ENCODE results near the gene CHIA. TPM values are rescaled to one million over a fixed set of nuclear protein-coding genes. Genes with fewer than 3 reads are reported as not detected.

Gene CHIA
- total RNA-seq (2021; fragmentation: NEBNext Ultra II Directional; extraction: Animal tissue kit (Norgen Biotek cat#: 25700)) (not detected in 2 replicates), polyA plus RNA-seq (2011; rRNA removed) (not detected in 2 replicates), polyA minus RNA-seq (2011; rRNA and poly(A)+ RNA removed) (not detected in 2 replicates)
- not detected for polyA plus RNA-seq (2011; cell fraction: cytosol; rRNA removed)
- polyA plus RNA-seq (2011; cell fraction: nucleus; rRNA removed): not detected
- not detected in 4 replicates for polyA plus RNA-seq (2012, experiment 1 of 2)
- polyA plus RNA-seq (2012, experiment 2 of 2): not detected
- polyA plus RNA-seq (2013, experiment 1 of 2): not detected
- polyA plus RNA-seq (2013, experiment 2 of 2): not detected
- polyA minus RNA-seq (2011; cell fraction: cytosol; rRNA and poly(A)+ RNA removed): not detected
- polyA minus RNA-seq (2011; cell fraction: nucleus; rRNA and poly(A)+ RNA removed): not detected
- long read RNA-seq, experiment 1: 0 reads
- long read RNA-seq, experiment 2: 0 reads

DNA sequence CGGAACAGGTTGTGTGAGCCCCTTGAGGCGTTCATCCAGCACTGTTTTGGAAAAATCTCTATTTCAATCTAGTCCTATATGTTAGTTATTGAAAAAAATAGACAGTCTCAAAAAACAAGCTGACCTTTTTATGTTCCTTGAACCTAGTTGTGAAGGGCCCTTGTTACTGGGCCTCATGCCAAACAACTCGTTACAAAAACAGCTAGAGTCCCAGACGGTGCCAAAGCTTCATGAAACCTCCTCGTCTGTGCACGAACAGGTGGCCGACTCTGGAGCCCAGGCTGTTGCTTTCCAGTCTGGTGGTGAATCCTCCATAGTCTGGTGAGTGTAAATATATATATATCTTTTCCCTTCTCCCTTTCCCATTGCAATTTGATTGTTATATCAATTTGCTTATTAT, at the start of gene CHIA:
Gene CHIA, plus strand, starts transcription at position 222 of the 400 bp plus-strand sequence. CDS start 19,617 bp downstream, outside the sequence.
- H2BK5ac ChIP-seq (ENCODE audit: low read depth, low read length): no peak within 1 kb of the TSS
- no peak within 1 kb of the TSS for H3K4me3 ChIP-seq (ENCODE audit: extremely low read depth in 1 of 4, insufficient read depth in 2 of 4, low read depth in 3 of 4, low read length in 4 of 4)
- H3K4me1 ChIP-seq (replicated peaks in 1 of 4; ENCODE audit: control insufficient read depth in 3 of 4, insufficient read depth in 4 of 4, low read length in 3 of 4): no peaks in the 10 kb centered on the region
- H2BK12ac ChIP-seq (ENCODE audit: low read depth, low read length): no peak within 1 kb of the TSS
- H3K9ac ChIP-seq (replicated peaks in 1 of 4; ENCODE audit: extremely low read depth in 1 of 4, low read depth in 3 of 4, low read length in 3 of 4): no peak within 1 kb of the TSS
- CTCF ChIA-PET (ENCODE audit: partially characterized antibody): interaction anchor here (1.0 kb wide), 1 partner anchor 43 kb away, joined by 3 read pairs; no protein-coding TSS in a partner anchor
- no peak within 1 kb of the TSS for H2BK20ac ChIP-seq (ENCODE audit: low read length)
- H3K27me3 ChIP-seq (replicated peaks in 1 of 4; ENCODE audit: control insufficient read depth in 3 of 4, extremely low read depth in 1 of 4, insufficient read depth in 3 of 4, low read length in 3 of 4): no peaks in the 10 kb centered on the region
- no peak within 1 kb of the TSS for H3K14ac ChIP-seq (ENCODE audit: insufficient read length)
- H3K9me3 ChIP-seq (ENCODE audit: insufficient read depth in 2 of 2, low read depth in 1 of 2, low read length in 1 of 2): peaks cover 0 to 3% of the 10 kb centered on the region in 2 experiments; a peak in 1 of 4 replicates
- no peak within 1 kb of the TSS for H3K4ac ChIP-seq (replicated peaks; ENCODE audit: insufficient read length, low read depth, low read length)
- no peak within 1 kb of the TSS for H4K91ac ChIP-seq (replicated peaks; ENCODE audit: insufficient read length, low read length)
- H4K20me1 ChIP-seq (replicated peaks in 1 of 2; ENCODE audit: control insufficient read depth in 1 of 2, insufficient read depth in 2 of 2, low read length in 2 of 2): no peaks in the 10 kb centered on the region
- H4K8ac ChIP-seq (ENCODE audit: extremely low read depth, insufficient read depth, low read length): no peak within 1 kb of the TSS
- H2BK120ac ChIP-seq (replicated peaks; ENCODE audit: low read depth, low read length): no peak within 1 kb of the TSS
- H3K79me1 ChIP-seq (ENCODE audit: low read depth, low read length): no peaks in the 10 kb centered on the region
- no peaks in the 10 kb centered on the region for H3K79me2 ChIP-seq (ENCODE audit: control insufficient read depth in 1 of 2, insufficient read depth in 2 of 2, low read length in 2 of 2)
- no peak for FAIRE-seq
- TF ChIP-seq TBP (IDR thresholded peaks at IDR 0.05; ENCODE audit: low read depth, low read length) (no peak), SP1 (IDR thresholded peaks at IDR 0.05; ENCODE audit: low read depth, low read length) (no peak), ZNF274 (IDR thresholded peaks at IDR 0.05; ENCODE audit: borderline replicate concordance, extremely low read depth, low read length) (no peak), CEBPB (IDR thresholded peaks at IDR 0.05; ENCODE audit: low read depth, low read length) (no peak), SUZ12 (IDR thresholded peaks at IDR 0.05; ENCODE audit: low read length) (no peak), RNF2 (IDR thresholded peaks at IDR 0.05; ENCODE audit: borderline replicate concordance, low read depth, low read length, missing control alignments, poor library complexity, severe bottlenecking) (no peak), CHD2 (IDR thresholded peaks at IDR 0.05; ENCODE audit: low read length) (no peak), SRF (IDR thresholded peaks at IDR 0.05; ENCODE audit: low read depth, low read length) (no peak), PHF8 (conservative IDR thresholded peaks at IDR 0.05; ENCODE audit: low read depth, low read length) (no peak), SAP30 (IDR thresholded peaks at IDR 0.05; ENCODE audit: insufficient read depth, insufficient replicate concordance, low read length) (no peak), RBBP5 (IDR thresholded peaks at IDR 0.05; ENCODE audit: borderline replicate concordance, low read depth, low read length) (no peak)
- no peak within 1 kb of the TSS for H3K4me2 ChIP-seq (ENCODE audit: insufficient read depth in 1 of 2, low read depth in 2 of 2, low read length in 2 of 2)
- no peak within 1 kb of the TSS for H3K27ac ChIP-seq (ENCODE audit: low read depth, low read length)
- H3K23me2 ChIP-seq (ENCODE audit: low read depth, low read length): no peaks in the 10 kb centered on the region
- 80% methylated on average over 7 of the region's 7 CpGs; no CpG with 5 or more reads in 1 of the 2 experiments for WGBS, 2 experiments (ENCODE audit: extremely low coverage in 1 of 2, insufficient coverage in 1 of 2, insufficient read length in 1 of 2, insufficient replicate concordance in 2 of 2, low coverage in 1 of 2, low lambda C conversion rate in 2 of 2, missing lambda C conversion rate in 1 of 2)
- H4K5ac ChIP-seq (ENCODE audit: insufficient read length, low read depth, low read length): no peak within 1 kb of the TSS
- H2AFZ ChIP-seq (ENCODE audit: low read length): no peak within 1 kb of the TSS
- H3K56ac ChIP-seq (replicated peaks; ENCODE audit: insufficient read length, low read depth, low read length): no peak within 1 kb of the TSS
- no peak within 1 kb of the TSS for H3K23ac ChIP-seq (ENCODE audit: insufficient read length)
- DNase-seq (ENCODE audit: low read depth in 1 of 2, low spot score in 2 of 2): no peak
- POLR2A ChIA-PET (ENCODE audit: partially characterized antibody): interaction anchor here (0.6 kb wide), 1 partner anchor 39 kb away, joined by 3 read pairs; no protein-coding TSS in a partner anchor
- no peaks in the 10 kb centered on the region for H3K36me3 ChIP-seq (ENCODE audit: control insufficient read depth in 2 of 4, insufficient read depth in 4 of 4, low read length in 3 of 4)
- no peak within 1 kb of the TSS for H2AK5ac ChIP-seq (ENCODE audit: low read depth, low read length)
- H2BK15ac ChIP-seq (ENCODE audit: low read length): no peak within 1 kb of the TSS
- H3K18ac ChIP-seq (ENCODE audit: extremely low read depth, low read length): no peak within 1 kb of the TSS
